Ammon's horn (tissue), 1 donor: Measurements from ENCODE around the gene SSBP2.

Experiments used
- DNase-seq: peaks from one replicate; pipeline ENCODE4 v3.0.0-alpha.2; 2016; ENCODE audit warnings: low spot score

SSBP2 gene

GRCh38 chr5:81389025-81389424 lies 361.9 kb downstream of the SSBP2 start:
- DNase-seq: no peak

GRCh38 chr5:81388169-81388568 lies 362.7 kb downstream of the SSBP2 start:
- DNase-seq: no peak

DNA sequence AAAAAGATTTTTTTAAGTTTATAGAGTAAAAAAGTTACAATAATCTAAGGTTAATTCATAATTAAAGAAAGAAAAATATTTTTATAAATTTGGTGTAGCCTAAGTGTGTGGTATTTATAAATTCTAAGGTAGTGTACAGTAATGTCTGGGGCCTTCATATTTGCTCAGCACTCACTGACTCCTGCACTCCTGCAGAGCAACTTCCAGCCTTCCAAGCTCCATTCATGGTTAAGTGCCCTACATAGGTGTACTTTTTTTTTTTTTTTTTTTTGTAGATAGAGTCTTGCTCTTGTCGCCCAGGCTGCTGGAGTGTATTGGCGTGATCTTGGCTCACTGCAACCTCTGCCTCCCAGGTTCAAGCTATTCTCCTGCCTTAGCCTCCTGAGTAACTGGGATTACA lies 367.0 kb downstream of the SSBP2 start:
- no peak for DNase-seq

- no peak for DNase-seq
Measured at GRCh38 chr5:81371354-81371876, 379.5 kb downstream of the SSBP2 start.

GRCh38 chr5:81370912-81371311 lies 380.0 kb downstream of the SSBP2 start:
- no peak for DNase-seq

GRCh38 chr5:81365541-81365940 lies 385.4 kb downstream of the SSBP2 start:
- DNase-seq: no peak

DNA sequence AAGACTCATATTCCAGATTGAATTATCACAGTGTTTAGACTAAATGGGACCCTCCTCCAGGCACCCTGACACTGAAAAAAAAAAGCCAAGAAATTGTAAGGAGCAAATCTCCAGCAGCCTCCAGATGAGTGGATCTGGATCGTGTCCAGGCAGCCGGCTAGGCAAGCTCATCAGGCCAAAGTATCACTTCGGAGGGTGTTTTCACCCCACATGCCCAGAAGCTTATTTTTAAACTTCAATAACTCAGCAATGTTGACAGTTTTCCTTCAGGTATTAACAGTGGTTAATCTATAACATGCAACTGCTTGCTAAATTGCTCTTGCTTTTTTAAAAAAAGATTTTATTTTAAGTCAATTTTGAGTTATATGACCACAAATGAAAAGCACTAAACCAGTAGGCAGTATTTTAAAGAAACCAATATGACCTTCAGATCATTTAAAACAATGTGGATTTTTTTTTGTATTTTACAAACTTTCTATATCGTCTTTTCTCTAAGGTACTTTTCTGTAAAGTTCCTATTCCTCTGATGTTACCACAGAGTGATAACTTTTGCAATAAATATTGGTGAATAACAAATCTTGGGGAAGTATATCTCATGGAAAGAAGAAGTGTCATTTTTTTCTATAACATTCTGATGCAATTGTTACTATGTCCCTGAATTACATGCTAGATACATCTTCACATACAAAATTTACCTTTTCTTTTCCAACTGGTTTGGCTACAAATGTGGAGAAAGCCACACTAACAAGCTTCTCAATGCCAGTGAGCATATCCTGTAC lies 387.6 kb downstream of the SSBP2 start:
- no peak for DNase-seq
